DOHH2 (cell line): ENCODE data around the gene MSRB3.

Experiments used
- CTCF ChIP-seq: fragments of 200-600 bp; sonication (generic); IDR thresholded peaks from one replicate; pipeline ENCODE4 v1.5.1; 2014; ENCODE audit warnings: antibody characterized with exemption, mild to moderate bottlenecking, low read depth, low read length; ENCODE audit not compliant: poor library complexity, severe bottlenecking
- EZH2phosphoT487 ChIP-seq: fragments of 200-600 bp; sonication (generic); IDR thresholded peaks from 2 replicates; pipeline ENCODE4 v1.6.1; 2017; ENCODE audit warnings: borderline replicate concordance, mild to moderate bottlenecking, antibody characterized with exemption, low read length, moderate library complexity, mixed read lengths

GRCh38 chr12:65302891-65303290 is 24.4 kb downstream of the MSRB3 start:
- TF ChIP-seq CTCF (no peak), EZH2phosphoT487 (no peak)
